ENCODE results near the gene C15orf39.

The C15orf39 gene

DNA sequence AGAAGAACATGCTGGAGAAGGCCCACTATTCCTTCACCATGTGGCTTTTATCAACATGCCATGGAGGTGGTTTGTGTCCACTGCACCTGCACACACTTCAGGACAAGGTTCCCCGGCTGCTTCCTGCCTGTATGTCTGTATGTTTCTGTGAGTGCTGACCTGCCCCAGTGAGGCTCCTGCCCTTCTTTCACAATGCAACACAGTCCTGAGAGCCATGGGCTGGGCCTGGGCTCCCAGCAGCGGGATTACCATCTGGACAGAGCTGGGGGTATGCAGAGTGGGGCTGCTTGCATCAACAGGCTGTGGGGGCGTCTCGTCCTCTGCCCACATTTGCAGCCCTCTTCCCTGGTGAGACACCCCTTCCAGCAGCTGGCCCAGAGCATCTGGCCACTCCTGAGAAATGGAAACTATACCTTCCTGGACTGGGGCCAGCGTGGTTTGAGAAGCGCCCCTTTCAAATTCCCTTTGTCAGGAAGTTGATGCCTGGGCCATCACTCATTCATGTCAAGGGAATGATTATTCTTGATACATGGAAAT, 29.3 kb upstream of the C15orf39 start:
- DNase-seq (ENCODE audit: low spot score) = no peak

DNA sequence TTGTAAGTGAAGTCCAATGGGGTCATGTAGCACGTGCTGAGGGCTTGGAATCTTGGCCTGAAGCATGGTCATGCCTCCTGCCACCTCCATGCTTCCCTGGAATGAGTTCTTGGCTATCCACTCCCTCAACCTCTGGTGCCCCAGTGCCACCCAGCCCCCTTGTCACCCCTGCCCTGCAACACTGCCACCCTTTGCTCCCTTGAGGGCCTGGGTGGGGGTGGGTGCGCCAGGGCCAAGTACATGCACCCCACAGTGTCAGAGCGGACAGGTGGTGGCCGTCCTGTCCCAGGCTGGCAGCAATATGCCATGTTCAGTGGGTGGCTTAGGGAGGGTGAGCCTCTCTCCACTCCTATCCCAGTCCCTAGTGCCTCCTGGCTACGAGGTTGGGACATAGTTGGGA, 27.6 kb upstream of the C15orf39 start:
- DNase-seq (ENCODE audit: low spot score) = no peak

DNA sequence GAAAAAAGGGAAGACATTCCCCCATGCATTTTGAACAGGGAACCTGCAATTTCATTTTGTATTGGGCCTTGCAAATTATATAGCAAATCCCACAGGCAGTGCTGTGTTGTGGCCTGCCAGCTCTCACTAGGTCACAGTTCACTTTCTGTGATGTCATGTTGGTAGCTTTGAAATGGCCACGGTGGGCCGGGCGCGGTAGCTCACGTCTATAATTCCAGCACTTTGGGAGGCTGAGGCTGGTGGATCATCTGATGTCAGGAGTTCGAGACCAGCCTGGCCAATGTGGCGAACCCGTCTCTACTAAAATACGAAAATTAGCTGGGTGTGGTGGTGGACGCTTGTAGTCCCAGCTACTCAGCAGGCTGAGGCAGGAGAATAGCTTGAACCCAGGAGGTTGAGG, 27.0 kb upstream of the C15orf39 start:
- DNase-seq (ENCODE audit: low spot score) = no peak

DNA sequence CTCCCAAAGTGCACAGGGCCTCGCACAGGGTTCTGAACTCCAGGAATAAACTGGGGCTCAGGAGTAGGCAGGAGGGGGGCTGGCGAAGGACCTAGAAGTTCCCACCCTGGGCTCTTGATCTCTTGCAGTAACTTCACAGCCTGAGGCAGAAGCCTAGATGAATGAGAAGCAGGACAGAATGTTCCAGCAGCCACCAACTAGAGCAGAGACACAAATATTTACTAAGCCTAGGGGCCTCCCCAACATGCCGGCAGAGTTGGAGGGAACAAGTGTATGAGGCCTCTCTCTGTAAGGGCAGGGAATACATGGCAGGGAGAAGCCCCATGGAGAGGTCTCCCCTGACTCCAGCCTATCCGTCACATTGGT, 25.3 kb upstream of the C15orf39 start:
- no peak for DNase-seq (ENCODE audit: low spot score)

DNA sequence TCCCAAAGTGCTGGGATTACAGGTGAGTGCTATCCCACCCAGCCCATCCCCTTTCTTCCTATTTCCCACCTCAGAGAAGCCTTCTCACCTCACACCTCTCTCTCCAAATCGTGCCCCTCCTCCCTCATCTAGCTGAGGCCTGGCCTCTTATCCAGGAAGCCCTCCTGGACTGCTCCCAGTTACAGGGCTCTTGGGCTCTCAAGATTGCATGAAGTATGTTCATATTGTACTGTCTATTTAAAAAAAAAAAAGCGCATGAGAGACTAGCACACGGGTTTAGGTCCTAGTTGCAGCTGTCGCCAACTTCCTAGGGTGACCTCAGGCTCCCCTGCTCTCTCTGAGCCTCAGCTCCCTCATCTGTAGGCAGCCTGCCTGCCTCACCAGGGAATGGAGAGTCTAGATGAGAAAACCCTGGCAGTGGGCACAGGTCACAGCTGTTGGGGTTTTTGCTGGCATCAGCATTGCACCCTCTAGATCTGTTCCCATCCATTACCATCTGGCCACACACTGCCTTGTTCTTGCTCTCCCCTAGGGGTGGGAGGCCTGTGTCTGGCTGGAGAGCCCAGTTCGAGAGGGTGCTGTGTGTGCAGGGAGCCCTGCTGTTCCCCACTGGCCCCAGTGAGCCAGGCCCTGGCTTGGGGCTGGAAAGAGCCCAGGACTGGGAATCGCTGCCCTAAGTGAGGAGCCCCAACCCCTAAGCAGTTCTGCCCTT, 24.2 kb upstream of the C15orf39 start:
- no peak for DNase-seq (ENCODE audit: low spot score)

DNA sequence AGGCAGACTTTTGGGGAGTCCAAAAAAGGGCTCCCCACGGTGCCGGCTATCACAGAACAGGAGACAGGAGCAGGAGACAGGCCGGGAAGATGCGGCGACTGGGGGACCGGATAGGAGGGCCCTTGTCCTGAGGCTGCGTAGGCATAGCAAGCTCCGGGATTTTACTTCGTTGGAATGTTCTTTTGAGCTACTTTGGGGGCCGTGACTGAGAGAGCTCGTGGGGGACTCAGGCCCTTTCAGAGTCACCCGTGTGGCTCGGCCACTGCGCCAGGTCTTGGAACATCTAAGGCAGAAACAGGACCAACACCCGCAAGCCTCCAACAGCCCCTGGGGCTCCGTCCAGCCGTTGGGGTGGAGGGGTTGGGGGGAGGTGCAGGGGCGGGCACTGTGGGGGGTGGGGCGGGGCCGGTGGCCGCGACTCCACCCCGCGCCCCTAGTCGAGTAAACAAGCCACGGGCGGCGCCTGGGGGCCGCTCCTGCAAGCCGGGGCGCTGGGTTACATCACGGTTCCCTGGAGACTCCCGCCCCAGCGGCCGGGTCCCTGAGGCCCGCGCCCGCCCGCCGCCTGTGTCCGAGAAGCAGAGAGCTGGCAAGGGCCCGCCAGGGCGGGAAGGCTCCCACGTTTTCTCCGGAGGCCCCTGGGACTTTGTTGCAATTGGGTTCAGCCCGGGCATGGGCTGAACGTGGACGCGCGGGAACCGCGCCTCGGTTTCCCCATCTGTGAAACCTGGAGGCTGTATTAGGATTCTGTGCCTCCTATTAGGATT, 23.3 kb upstream of the C15orf39 start:
- peak; percentile 49 for DNase-seq (ENCODE audit: low spot score)

DNA sequence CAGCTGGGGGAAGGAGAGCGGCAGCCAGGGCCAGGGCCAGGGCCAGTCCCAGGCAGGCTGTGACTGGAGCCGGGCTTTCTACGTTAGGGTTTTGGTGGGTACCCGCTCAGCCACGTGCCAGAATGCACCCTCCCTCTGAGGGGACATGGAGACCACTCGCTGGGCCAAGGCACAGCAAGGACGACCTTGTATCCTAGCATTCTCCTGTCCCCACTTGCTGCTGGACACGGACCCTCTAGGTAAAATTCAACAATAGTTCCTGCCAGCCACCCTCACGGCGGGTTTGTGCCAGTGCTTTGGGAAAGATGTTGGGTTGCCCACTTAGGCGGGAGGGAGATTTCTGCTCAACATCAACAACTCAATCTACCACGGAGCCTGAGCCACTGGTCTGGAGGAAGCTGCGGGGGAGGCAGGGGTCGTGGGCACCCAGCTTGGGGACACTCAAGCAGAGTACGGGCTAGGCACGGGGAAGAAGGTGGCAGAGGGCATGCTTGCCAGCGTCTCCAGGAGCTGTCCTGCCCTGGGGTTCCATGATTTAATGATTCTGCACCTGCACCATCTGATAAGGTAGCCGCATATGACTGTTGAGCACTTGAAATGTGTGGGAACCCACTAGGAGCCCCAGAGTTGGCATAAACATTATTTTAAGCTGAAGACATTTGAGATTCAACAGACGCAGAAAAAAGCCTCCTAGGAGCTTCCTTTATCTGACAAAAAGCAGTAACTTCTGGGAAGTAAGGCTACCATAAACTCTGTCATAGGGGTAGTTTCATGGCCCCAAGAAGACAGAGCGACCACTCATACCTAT, 22.5 kb upstream of the C15orf39 start:
- no peak for DNase-seq (ENCODE audit: low spot score)

DNA sequence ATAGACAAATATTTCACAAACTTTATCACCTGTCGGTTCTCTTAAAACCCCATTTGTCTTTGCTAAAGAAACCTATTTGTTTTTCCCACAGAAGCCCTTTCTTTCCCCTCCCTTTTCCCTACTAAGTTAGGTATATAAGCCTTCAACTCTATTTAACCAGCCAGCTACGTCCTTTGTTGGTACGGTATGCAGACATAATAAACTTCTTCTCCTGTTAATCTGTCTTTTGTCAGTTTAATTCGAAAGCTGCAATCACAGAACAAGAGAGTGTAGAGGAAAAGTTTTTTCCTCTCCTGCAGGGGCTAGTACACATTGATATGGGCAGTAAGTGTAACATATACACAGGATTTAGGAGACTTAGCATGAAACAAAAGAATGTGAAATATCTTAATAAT, 21.9 kb upstream of the C15orf39 start:
- DNase-seq (ENCODE audit: low spot score) = no peak

DNA sequence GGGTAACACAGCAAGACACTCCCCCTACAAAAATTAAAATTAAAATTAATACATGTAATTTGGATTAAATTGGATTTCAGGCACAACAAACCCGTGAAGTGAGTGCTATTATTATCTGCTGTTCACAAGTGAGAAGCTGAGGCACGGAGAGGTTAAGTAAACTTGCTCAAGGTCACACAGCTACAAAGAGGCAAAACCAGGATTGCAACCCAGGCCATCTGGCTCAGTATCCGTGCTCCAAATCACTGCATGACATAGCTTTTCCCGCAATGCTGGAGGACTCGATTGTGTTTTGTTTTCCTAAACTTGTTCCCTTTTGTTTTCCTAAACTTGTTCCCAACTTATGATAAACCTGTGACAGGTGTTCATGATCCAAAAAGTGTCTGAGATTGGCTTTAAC, 19.9 kb upstream of the C15orf39 start:
- DNase-seq (ENCODE audit: low spot score) = no peak

DNA sequence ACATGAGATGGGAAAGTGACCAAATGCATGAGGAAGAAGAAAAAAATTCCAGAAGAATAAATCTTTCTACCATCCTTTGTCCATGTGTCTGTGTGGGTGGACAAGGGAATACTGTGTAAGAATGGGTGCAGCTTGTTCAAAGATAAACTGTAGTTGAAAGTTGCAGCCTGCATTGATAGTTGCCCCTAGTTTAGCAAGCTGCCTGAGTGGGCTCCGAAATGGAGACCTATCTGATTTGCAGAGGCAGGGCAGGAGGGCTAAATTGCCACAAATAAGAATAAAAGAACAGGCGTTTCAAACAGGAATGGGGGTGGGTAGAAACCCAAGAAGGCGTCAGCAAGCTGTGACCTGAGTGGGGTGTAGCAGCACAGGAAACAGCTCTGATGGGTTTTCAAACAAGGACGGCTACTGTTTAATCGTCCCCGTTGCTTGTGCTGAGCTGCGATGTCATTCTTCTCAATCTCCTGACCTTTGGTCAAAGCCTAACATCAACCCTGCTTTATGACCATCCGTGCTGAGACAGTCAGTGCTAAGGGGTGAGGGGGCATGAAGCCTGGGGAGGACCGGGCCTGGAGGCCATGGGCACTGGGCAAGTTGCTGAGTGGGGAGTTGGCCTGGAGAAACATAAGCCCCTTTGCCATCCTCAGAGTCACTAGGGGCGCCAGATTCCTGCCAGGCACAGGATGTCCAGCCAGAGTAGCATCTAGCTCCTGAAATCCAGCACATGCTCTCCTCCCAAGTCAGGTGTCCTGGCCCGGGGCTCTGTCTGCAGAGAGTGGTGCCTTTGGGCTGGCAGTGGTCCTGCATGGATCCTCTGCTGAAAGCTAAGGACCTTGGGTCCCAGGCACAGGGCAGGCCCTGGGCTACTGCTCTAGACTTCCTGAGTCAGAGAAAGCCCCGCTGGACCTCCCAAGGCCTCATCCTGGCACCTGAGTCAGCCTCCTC, 19.2 kb upstream of the C15orf39 start:
- DNase-seq (ENCODE audit: low spot score) = peak; percentile 10

DNA sequence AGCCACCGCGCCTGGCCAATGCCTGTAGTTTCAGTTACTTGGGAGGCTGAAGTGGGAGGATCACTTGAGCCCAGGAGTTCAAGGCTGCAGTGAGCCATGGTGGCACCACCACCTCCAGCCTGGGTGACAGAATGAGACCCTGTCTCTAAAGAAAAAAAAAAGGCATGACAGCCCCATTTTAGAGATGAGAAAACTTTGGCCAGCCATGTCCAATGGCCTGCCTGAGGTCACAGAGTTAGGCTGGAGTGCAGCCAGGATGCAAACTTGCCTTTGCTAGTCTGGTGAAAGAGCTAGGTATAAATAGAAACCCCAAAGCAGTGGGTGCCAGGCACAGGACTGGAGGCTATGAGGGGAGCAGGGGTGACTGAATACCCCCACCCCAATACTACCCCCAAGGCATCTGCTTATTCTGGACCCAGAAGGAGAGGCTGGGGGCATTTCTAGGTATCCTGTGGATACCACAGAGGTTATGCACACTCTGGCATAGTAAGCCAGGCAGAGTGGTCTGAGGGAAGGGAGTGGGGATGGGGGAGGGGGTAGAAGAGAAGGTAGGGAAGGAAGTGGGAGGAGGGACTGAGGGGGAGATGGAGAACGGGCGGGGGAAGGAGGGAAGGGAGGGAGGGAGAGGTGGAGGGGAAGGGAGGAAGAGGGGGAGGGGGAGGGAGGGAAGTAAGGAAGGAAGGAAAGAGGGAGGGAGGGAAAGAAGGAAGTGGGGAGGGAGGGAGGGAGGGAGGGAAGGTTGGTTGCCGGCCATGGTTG, 16.2 kb upstream of the C15orf39 start:
- DNase-seq (ENCODE audit: low spot score) = no peak

DNA sequence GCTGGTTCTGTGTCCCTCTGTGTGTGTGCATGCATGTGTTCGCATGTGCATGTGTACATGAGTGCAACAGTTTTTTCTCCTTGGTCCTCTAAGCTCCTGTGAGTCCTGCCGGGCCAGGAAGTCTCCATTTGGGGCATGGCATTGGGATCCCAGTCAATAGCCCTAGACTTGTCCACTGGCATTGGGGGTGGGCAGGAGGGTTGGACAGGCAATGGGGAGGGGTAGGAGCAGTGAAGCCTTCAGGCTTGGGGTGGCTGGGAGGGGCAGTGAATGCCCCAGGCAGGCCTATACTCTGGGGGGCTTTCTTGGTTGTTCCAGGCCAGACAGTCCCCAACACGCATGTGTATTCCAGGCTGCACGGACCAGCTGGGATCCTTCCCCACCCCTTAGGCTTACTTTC, 15.6 kb upstream of the C15orf39 start:
- no peak for DNase-seq (ENCODE audit: low spot score)

DNA sequence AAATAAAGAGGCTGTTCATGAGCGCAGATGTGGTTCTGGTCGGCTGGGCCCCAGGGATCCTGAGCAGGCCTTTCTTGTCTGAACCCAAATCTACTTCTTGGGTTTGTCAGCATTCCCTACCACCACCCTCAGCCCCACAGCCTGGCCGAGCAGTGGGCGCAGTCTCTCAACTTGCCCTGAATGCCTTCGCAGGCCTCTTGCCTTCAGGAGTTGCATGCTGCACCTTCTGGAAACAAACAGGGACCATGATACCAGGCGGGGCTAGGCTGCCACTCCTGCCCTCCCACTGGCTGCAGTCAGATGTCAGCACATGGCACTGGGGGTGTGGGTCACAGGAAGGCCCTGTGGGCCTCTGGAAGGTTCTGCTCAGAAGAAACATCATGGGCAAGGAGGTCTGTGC, 13.2 kb upstream of the C15orf39 start:
- no peak for DNase-seq (ENCODE audit: low spot score)

DNA sequence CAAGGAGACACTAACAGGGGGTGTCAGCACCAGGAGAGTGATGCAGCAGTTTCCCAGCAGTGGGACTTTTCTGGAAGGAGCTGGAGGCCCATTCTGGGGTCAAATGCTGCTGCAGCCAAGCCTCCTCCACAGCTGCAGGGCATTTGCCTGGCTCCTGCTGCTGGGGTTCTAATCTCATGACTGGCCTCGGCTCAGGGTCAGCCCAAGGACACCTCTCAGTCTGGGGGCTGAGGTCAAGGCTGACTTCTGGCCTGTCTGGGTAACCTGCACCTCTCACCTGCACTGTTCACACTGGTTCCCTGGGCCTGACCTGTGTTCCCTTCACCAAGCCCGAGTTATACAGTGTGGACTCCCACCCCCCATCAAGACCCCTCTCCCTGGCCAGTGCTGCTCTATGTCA, 10.4 kb upstream of the C15orf39 start:
- DNase-seq (ENCODE audit: low spot score) = no peak

DNA sequence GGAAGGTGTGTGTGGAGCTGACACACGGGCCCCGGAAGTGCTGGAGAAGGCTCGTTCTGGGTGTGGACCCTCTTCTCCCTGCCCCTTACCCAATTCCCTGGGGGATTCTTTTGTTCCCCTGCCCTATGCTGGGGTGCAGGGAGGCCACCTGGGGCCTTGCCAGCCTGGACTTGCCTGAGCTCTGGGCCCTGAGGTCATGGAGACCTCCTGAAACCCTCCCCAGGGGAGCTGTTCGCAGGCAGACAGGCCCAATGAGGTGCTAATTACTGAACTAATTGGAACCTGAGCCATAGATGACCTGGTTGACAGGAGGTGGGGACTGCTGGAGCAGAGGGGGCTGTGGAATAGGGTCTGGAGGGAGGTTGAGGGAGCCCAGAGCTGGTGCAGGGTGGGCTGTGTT, 9.4 kb upstream of the C15orf39 start:
- DNase-seq (ENCODE audit: low spot score) = no peak

DNA sequence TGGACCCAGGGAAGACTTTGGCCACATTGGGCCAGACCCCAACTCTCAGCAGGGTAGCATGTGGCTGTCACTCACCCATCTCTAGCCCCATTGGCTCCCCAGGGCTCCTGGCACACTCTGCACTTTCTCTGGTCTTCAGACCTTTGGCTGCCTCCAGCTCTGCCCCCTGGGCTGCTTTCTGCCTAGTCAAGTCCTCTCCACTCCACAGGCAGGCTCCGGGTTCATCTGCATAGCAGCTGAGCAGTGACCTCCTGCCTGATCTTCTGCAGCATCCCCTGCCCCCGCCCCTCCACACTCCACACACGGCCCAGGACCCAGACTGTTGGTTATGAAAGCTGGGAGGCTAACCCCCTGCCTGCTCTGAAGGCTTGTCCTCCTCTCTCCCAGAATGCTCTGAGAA, 8.4 kb upstream of the C15orf39 start:
- DNase-seq (ENCODE audit: low spot score) = no peak

DNA sequence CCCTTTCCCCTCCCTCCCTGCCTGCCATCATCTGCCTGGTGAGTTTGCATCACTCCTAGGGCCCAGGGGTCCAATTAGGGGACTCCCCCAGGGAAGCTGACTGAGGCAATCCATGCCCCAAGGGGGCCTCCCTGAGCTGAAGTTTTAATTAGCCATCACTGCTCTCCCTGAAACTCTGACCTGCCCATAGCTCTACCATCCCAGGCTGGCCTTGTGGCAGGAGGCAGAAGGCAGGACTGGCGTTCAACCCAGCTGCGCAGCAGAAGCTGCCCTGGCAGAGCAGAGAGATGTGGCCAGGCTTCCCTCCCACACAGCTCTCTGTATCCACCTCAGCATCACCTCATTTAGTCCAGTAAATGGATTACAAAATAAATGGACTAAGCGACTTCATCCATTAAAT, 7.7 kb upstream of the C15orf39 start:
- DNase-seq (ENCODE audit: low spot score) = no peak

DNA sequence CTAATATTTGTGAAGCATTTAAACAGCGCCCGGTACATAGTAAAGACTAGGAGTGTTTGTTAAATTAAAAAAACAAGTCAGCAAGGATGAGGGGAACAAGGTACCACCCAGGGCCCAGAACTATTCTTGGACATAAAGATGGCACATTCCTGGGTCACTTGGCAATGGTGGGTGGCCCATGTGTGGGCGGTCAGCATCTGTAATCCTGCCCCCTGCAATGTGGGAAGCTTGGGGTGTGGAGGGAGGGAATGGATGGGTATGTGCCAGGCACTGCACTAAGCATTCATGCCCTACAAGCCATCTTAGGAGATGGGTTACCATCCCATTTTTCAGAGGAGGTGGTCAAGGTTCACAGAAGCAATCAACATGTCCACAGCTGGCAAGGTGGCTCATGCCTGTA, 7.3 kb upstream of the C15orf39 start:
- no peak for DNase-seq (ENCODE audit: low spot score)

DNA sequence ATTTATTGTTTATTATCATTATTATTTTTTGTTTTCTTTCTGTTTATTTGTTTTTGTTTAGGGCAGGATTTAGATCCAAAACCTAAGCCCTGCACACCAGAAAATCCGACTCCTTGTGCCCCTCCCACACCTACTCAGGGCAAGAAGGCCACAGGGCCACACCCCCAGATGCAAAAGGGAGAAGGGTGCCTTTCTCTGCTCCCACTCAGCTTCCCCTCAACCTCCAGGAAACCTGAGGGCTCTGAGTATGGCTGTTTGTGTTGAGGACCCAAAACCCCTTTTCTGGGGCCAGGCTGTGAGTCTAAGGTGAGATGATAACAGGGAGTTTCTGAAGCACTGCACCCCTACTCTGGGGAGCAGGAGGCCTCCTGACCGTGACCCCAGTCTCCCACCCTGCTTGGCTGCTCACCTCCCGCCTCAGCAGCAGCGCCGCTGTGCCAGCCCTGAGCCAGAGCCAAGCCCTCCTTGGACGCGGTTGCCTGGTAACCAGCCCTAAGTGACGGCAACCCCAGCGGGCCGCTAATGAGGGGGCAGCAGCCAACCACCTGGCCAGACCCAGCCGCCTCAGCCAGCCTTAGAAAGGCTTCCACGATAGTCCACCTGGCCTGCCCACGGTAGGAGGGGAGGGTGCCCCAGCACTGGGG, 6.4 kb upstream of the C15orf39 start:
- DNase-seq (ENCODE audit: low spot score) = no peak

DNA sequence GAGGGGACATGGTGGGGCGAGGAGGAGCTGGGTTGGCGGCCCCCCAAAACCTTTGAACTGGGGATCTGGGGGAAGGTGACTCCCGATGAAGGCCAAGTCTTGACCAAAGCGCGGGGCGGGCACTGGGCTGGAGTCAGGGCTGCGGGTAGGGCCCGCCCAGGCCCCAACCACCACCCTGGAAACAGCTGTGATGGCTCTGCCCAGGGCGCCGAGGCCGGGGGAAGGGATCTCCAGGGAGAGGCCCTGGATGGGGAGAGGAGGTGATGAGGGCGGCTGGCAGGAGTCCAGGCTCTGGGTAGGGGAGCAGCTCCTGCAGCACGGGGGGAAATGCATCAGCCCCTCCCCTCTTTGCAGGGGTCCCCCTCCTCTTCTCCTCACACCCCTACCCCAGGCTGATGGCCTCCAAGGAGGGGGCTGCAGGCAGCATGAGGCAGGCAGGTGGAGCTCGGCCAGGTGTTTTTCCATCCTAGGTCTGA, 5.9 kb upstream of the C15orf39 start:
- no peak for DNase-seq (ENCODE audit: low spot score)
